Osteoblast (primary cell): ENCODE results near the gene LIMS3. TPM values are rescaled to one million over a fixed set of nuclear protein-coding genes. Genes with fewer than 3 reads are reported as not detected.

Experiments used
- total RNA-seq: library from RNA; depleted of rRNA; stranded (reverse); fragments of >200 nt; gene quantifications from 2 replicates; pipeline ENCODE4 v1.2.3, GENCODE V29; 2012

The LIMS3 gene
- total RNA-seq, 1 donor, result 7.2 TPM

Other genes starting within 250 kb of the LIMS3 start
- 28.6 and 29.2 TPM in 2 replicates for gene RGPD5, start 104.4 kb upstream of the LIMS3 start, total RNA-seq
- gene MALL, start 217.1 kb downstream of the LIMS3 start, total RNA-seq, result 4.4 and 5.1 TPM in 2 replicates